Measurements from ENCODE around the gene NIT1. TPM values are rescaled to one million over a fixed set of nuclear protein-coding genes. Genes with fewer than 3 reads are reported as not detected.

Gene NIT1, protein sequence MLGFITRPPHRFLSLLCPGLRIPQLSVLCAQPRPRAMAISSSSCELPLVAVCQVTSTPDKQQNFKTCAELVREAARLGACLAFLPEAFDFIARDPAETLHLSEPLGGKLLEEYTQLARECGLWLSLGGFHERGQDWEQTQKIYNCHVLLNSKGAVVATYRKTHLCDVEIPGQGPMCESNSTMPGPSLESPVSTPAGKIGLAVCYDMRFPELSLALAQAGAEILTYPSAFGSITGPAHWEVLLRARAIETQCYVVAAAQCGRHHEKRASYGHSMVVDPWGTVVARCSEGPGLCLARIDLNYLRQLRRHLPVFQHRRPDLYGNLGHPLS
- 49.8 and 52.9 TPM in 2 replicates for total RNA-seq (2022)
- Bru-seq, nascent RNA, result percentile 74 among the genes with signal in this experiment
- percentile 71 among the genes with signal in this experiment for BruChase-seq, experiment 1, labeled RNA remaining after a 6-hour chase
- percentile 74 among the genes with signal in this experiment for BruChase-seq, experiment 2, labeled RNA remaining after a 2-hour chase
- long read RNA-seq, transcript NIT1-203 (7 exons, 1,362 nt), result major isoform, 29 of 37 reads
- long read RNA-seq, partial matches to known transcripts, result 3 of 37 reads
- long read RNA-seq, other reads (novel, unspliced or antisense), result 3 of 37 reads

DNA sequence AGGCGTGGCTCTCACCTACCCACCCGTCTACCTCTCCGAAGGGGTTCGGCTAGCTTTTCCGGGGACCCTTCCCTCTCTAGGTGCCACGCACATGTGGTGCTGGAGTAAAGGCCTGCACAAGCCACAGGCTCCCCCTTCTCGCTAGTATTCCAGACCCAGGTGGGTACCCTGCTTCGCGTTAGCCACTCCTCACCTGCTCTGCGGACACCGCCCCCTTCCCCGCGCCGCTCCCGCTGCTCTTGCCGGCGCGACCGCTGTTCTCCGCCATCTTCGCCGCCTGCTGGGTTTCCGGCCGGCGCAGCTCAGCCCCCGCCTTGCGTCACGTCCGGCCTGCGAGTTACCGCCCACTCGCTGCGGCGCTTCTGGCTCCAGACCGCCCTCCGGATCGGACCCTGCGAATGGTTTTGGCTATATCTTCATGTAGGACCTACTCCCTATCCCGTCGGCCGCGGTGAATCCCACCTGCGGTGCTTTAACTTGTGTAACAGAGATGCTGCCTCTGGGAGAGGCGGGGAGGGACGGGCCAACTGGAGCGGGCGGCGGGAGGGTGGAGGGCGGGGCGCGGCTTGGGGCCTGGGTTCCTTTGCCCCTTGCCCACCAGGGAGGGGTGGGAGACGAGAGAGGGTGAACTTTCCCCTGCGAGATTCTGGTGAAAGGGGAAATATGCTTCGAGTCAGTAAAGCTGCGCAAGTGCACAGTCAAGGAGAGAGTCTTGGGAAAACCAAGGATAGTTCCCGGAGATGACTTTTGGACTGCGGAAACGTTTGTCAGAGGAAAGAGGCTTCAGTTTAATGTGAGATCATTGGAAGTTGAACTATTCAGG is at the start of gene NIT1, which contains the start of gene PFDN2:
TSS of gene NIT1 (plus strand) at position 347 of the 823 bp plus-strand sequence. CDS start at position 419, 72 bp downstream.
TSS of gene PFDN2 (minus strand) at position 279 of the 823 bp plus-strand sequence. CDS start at position 268, 11 bp downstream.
- no peaks in the 10 kb centered on the region for H3K9me3 Mint-ChIP-seq (ENCODE audit: low read depth, unreplicated experiment)
- peaks cover 52% of the 10 kb centered on the region for H3K4me1 Mint-ChIP-seq (ENCODE audit: low read depth, unreplicated experiment)
- H3K27ac Mint-ChIP-seq (ENCODE audit: unreplicated experiment), result peak within 1 kb of the TSS; percentile 95
- H3K27me3 Mint-ChIP-seq (ENCODE audit: unreplicated experiment), result no peaks in the 10 kb centered on the region
- H3K4me3 Mint-ChIP-seq (ENCODE audit: low read depth, unreplicated experiment), result peak within 1 kb of the TSS; percentile 99
- H3K36me3 Mint-ChIP-seq (ENCODE audit: insufficient read depth, unreplicated experiment), result peaks cover 86% of the 10 kb centered on the region
- TF ChIP-seq, protein P1, sequence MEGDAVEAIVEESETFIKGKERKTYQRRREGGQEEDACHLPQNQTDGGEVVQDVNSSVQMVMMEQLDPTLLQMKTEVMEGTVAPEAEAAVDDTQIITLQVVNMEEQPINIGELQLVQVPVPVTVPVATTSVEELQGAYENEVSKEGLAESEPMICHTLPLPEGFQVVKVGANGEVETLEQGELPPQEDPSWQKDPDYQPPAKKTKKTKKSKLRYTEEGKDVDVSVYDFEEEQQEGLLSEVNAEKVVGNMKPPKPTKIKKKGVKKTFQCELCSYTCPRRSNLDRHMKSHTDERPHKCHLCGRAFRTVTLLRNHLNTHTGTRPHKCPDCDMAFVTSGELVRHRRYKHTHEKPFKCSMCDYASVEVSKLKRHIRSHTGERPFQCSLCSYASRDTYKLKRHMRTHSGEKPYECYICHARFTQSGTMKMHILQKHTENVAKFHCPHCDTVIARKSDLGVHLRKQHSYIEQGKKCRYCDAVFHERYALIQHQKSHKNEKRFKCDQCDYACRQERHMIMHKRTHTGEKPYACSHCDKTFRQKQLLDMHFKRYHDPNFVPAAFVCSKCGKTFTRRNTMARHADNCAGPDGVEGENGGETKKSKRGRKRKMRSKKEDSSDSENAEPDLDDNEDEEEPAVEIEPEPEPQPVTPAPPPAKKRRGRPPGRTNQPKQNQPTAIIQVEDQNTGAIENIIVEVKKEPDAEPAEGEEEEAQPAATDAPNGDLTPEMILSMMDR (IDR thresholded peaks at IDR 0.05; ENCODE audit: unreplicated experiment), result peak; percentile 0
- no TSS peak for BruUV-seq (replicated peaks)
- CTCF ChIA-PET, result interaction anchor here (0.7 to 1.6 kb wide), 6 partner anchors 10 to 32 kb away, joined by 3 to 8 read pairs (median 5); no protein-coding TSS in a partner anchor
- intact Hi-C loops (cut with micrococcal nuclease; ENCODE audit: unreplicated experiment), result loop anchor here (2.0 kb wide), 1 partner anchor 15 kb away; the partner anchor contains the start of gene DEDD
- DNase-seq, result peak; percentile 91

DNA sequence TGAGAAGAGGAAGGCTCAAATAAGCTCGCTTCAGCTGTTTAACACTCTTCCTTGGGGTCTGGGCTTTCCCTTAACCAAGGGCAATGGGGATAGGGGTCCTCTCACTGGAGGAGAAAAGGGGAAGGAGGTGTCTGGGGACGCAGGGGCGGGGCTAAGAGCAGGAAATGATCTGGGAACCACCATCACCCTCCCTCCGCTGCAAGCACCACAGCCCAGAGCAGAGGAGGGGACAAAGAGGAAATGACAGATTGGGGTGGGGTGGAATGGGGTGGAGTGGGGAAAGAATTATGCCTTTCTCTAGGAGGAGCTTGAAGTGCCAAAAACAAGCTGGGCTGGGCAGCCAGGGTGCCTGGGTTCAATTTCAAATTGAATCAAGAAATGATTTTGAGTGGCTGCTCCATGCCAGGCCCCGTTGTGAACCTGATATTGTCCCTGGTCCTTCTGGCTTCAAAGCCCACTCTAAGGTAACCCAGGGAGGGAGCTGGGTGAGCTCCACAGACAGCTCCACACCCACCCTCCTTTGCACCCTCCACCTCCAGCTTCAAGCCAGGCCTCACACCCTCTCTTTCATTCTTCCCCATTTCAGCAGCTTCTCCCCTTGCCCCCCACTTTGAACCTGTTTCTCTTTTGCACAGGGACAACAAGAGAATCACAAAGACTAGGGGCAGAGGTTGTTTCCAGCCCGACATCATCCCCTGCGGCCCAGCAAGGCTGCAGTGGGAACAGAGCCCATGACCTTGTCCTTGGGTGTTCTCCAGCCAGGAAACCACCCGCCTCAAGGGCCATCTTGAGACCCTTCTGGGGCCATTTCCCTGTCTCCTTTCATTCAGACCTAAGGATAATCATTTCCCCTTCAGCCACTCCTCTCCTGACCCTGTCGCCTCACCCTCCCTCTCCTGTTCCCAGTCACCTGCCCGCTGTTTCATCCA is 49.3 kb upstream of the NIT1 start:
- Mint-ChIP-seq H3K36me3 (ENCODE audit: insufficient read depth, unreplicated experiment) (peaks cover 13% of the 10 kb centered on the region), H3K27me3 (ENCODE audit: unreplicated experiment) (peaks cover 7% of the 10 kb centered on the region), H3K4me3 (ENCODE audit: low read depth, unreplicated experiment) (no peak overlapping the region), H3K27ac (ENCODE audit: unreplicated experiment) (no peak overlapping the region), H3K4me1 (ENCODE audit: low read depth, unreplicated experiment) (peaks cover 10% of the 10 kb centered on the region), H3K9me3 (ENCODE audit: low read depth, unreplicated experiment) (no peaks in the 10 kb centered on the region)
- BruUV-seq (replicated peaks), result no TSS peak
- intact Hi-C loops (cut with micrococcal nuclease; ENCODE audit: unreplicated experiment), result no loop called here
- CTCF ChIA-PET, result interaction anchor here (0.6 to 1.4 kb wide), 2 partner anchors 29 to 956 kb away, joined by 4 to 9 read pairs; partner anchors contain the start of gene KLHDC9
- no peak for DNase-seq
- TF ChIP-seq, protein P1 (IDR thresholded peaks at IDR 0.05; ENCODE audit: unreplicated experiment), result no peak

DNA sequence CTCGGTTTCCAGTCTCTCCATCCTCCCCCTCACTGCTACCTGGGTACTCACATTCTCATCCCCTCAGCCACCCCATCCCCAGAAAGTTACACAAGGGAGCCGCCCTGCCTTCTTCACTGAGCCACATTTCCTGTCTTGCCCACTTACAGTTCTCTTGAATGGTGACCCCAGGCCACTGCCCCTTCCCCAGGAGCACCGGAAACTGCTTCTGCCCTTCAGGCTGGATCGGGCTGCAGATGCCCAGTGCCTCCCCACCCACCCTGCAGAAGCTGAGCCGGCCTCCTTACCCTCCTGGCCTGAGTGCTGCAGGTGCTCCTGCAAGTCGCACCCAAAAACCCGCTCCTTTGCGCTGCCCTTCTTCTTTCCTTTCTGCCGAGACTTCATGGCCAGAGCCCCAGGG is 48.7 kb upstream of the NIT1 start:
- Mint-ChIP-seq H3K4me1 (ENCODE audit: low read depth, unreplicated experiment) (peaks cover 3% of the 10 kb centered on the region), H3K9me3 (ENCODE audit: low read depth, unreplicated experiment) (no peaks in the 10 kb centered on the region), H3K27ac (ENCODE audit: unreplicated experiment) (no peak overlapping the region), H3K27me3 (ENCODE audit: unreplicated experiment) (no peaks in the 10 kb centered on the region), H3K36me3 (ENCODE audit: insufficient read depth, unreplicated experiment) (peaks cover 18% of the 10 kb centered on the region), H3K4me3 (ENCODE audit: low read depth, unreplicated experiment) (no peak overlapping the region)
- BruUV-seq (replicated peaks), result no TSS peak
- CTCF ChIA-PET, result interaction anchor here (0.6 to 1.4 kb wide), 2 partner anchors 28 to 957 kb away, joined by 4 to 9 read pairs; partner anchors contain the start of gene KLHDC9
- TF ChIP-seq, protein P1 (IDR thresholded peaks at IDR 0.05; ENCODE audit: unreplicated experiment), result no peak
- no peak for DNase-seq
- intact Hi-C loops (cut with micrococcal nuclease; ENCODE audit: unreplicated experiment), result no loop called here

Measured in Calu3 (cell line).